ENCODE results near the gene CCDC88C. TPM values are rescaled to one million over a fixed set of nuclear protein-coding genes. Genes with fewer than 3 reads are reported as not detected.
A peak's percentile ranks its signal among the peaks of the same experiment; 100 is the strongest.

CCDC88C gene
- total RNA-seq, 1 experiment from 2014 or later = 64.8 TPM

DNA sequence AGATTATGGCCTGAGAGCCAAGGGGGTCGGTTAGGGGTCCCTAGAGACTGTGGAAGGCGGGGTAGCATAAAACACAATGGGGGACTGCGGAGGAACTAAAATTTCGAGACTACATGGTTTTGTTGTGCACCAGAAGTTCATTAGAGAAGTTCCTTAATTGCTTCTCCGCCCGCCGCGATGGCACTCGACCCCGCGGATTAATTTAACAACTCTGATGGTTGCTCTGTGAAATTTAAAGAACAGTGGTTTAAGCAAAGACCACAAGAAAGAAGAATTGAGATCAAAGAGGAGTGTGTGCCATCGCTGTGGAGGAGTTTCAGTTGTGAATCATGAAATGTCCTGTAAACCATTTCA lies 1.4 kb upstream of the CCDC88C start:
- Mint-ChIP-seq H3K36me3 (peaks cover 2% of the 10 kb centered on the region; the same call in 1 of the 2 replicates), H3K27ac (no peak overlapping the region), H3K9me3 (peaks cover 1% of the 10 kb centered on the region), H3K4me1 (peaks cover 31% of the 10 kb centered on the region), H3K4me3 (peak overlapping the region; percentile 53), H3K27me3 (ENCODE audit: low read depth) (no peaks in the 10 kb centered on the region; the same call in 1 of the 2 replicates)
- DNase-seq (ENCODE audit: low spot score) (no peak), ATAC-seq (no peak)
- TF ChIP-seq MXD4 (CRISPR knock-in tag; IDR thresholded peaks at IDR 0.05; ENCODE audit: borderline replicate concordance) (no peak), ZNF317 (CRISPR knock-in tag; IDR thresholded peaks at IDR 0.05; ENCODE audit: borderline replicate concordance, low read depth) (no peak), ZBTB21 (CRISPR knock-in tag; IDR thresholded peaks at IDR 0.05; ENCODE audit: borderline replicate concordance) (no peak), GABPB1 (CRISPR knock-in tag; IDR thresholded peaks at IDR 0.05) (no peak), ZNF671 (CRISPR knock-in tag; IDR thresholded peaks at IDR 0.05) (no peak), FOXJ3 (CRISPR knock-in tag; IDR thresholded peaks at IDR 0.05; ENCODE audit: borderline replicate concordance) (no peak), TEAD4 (CRISPR knock-in tag; IDR thresholded peaks at IDR 0.05) (no peak), NR3C1 (CRISPR knock-in tag; conservative IDR thresholded peaks at IDR 0.05; ENCODE audit: low read depth) (no peak), ZNF232 (CRISPR knock-in tag; IDR thresholded peaks at IDR 0.05) (no peak), CTCF (IDR thresholded peaks at IDR 0.05) (no peak), RELA (CRISPR knock-in tag; IDR thresholded peaks at IDR 0.05; ENCODE audit: borderline replicate concordance) (no peak)
- TF ChIP-seq, protein P1, sequence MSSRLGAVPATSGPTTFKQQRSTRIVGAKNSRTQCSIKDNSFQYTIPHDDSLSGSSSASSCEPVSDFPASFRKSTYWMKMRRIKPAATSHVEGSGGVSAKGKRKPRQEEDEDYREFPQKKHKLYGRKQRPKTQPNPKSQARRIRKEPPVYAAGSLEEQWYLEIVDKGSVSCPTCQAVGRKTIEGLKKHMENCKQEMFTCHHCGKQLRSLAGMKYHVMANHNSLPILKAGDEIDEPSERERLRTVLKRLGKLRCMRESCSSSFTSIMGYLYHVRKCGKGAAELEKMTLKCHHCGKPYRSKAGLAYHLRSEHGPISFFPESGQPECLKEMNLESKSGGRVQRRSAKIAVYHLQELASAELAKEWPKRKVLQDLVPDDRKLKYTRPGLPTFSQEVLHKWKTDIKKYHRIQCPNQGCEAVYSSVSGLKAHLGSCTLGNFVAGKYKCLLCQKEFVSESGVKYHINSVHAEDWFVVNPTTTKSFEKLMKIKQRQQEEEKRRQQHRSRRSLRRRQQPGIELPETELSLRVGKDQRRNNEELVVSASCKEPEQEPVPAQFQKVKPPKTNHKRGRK (CRISPR knock-in tag; IDR thresholded peaks at IDR 0.05; ENCODE audit: borderline replicate concordance) = no peak
- TF ChIP-seq, protein P2, sequence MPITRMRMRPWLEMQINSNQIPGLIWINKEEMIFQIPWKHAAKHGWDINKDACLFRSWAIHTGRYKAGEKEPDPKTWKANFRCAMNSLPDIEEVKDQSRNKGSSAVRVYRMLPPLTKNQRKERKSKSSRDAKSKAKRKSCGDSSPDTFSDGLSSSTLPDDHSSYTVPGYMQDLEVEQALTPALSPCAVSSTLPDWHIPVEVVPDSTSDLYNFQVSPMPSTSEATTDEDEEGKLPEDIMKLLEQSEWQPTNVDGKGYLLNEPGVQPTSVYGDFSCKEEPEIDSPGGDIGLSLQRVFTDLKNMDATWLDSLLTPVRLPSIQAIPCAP (CRISPR knock-in tag; IDR thresholded peaks at IDR 0.05) = no peak
- TF ChIP-seq, protein P3, sequence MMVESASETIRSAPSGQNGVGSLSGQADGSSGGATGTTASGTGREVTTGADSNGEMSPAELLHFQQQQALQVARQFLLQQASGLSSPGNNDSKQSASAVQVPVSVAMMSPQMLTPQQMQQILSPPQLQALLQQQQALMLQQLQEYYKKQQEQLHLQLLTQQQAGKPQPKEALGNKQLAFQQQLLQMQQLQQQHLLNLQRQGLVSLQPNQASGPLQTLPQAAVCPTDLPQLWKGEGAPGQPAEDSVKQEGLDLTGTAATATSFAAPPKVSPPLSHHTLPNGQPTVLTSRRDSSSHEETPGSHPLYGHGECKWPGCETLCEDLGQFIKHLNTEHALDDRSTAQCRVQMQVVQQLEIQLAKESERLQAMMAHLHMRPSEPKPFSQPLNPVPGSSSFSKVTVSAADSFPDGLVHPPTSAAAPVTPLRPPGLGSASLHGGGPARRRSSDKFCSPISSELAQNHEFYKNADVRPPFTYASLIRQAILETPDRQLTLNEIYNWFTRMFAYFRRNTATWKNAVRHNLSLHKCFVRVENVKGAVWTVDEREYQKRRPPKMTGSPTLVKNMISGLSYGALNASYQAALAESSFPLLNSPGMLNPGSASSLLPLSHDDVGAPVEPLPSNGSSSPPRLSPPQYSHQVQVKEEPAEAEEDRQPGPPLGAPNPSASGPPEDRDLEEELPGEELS (CRISPR knock-in tag; IDR thresholded peaks at IDR 0.05) = no peak
- TF ChIP-seq, protein P4, sequence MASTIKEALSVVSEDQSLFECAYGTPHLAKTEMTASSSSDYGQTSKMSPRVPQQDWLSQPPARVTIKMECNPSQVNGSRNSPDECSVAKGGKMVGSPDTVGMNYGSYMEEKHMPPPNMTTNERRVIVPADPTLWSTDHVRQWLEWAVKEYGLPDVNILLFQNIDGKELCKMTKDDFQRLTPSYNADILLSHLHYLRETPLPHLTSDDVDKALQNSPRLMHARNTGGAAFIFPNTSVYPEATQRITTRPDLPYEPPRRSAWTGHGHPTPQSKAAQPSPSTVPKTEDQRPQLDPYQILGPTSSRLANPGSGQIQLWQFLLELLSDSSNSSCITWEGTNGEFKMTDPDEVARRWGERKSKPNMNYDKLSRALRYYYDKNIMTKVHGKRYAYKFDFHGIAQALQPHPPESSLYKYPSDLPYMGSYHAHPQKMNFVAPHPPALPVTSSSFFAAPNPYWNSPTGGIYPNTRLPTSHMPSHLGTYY (CRISPR knock-in tag; IDR thresholded peaks at IDR 0.05) = no peak
- POLR2A ChIA-PET = interaction anchor here (0.6 to 0.7 kb wide), 2 partner anchors 64 to 70 kb away, joined by 3 read pairs; no protein-coding TSS in a partner anchor
- CTCF ChIA-PET = interaction anchor here (0.7 to 7.0 kb wide), 10 partner anchors 8 to 136 kb away, joined by 3 to 97 read pairs (median 6); no protein-coding TSS in a partner anchor

- Mint-ChIP-seq H3K36me3 (peaks cover 5% of the 10 kb centered on the region; the same call in 1 of the 2 replicates), H3K4me1 (peaks cover 35% of the 10 kb centered on the region), H3K9me3 (no peaks in the 10 kb centered on the region), H3K27me3 (ENCODE audit: low read depth) (no peaks in the 10 kb centered on the region; the same call in 1 of the 2 replicates), H3K4me3 (peak overlapping the region; percentile 53), H3K27ac (no peak overlapping the region)
- peak; percentile 23 for ATAC-seq
- peak; percentile 83 for DNase-seq (ENCODE audit: low spot score)
- ChIA-PET POLR2A (interaction anchor here (0.6 to 0.7 kb wide), 2 partner anchors 64 to 69 kb away, joined by 3 read pairs; no protein-coding TSS in a partner anchor), CTCF (interaction anchor here (0.7 to 7.0 kb wide), 19 partner anchors 9 to 493 kb away, joined by 3 to 97 read pairs (median 4); no protein-coding TSS in a partner anchor)
- TF ChIP-seq, protein P5, sequence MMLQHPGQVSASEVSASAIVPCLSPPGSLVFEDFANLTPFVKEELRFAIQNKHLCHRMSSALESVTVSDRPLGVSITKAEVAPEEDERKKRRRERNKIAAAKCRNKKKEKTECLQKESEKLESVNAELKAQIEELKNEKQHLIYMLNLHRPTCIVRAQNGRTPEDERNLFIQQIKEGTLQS (CRISPR knock-in tag; conservative IDR thresholded peaks at IDR 0.05) = no peak
- TF ChIP-seq ZNF263 (CRISPR knock-in tag; IDR thresholded peaks at IDR 0.05; ENCODE audit: low read depth) = 0 out of 2 replicates have a peak, but pooled peaks have one; percentile 12
- TF ChIP-seq, protein P6, sequence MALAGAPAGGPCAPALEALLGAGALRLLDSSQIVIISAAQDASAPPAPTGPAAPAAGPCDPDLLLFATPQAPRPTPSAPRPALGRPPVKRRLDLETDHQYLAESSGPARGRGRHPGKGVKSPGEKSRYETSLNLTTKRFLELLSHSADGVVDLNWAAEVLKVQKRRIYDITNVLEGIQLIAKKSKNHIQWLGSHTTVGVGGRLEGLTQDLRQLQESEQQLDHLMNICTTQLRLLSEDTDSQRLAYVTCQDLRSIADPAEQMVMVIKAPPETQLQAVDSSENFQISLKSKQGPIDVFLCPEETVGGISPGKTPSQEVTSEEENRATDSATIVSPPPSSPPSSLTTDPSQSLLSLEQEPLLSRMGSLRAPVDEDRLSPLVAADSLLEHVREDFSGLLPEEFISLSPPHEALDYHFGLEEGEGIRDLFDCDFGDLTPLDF (CRISPR knock-in tag; IDR thresholded peaks at IDR 0.05) = no peak; the same call in 1 of the 2 replicates
- no peak for TF ChIP-seq EMX1 (CRISPR knock-in tag; IDR thresholded peaks at IDR 0.05)
- TF ChIP-seq, protein P3 (CRISPR knock-in tag; IDR thresholded peaks at IDR 0.05) = peak; percentile 24; the same call in 1 of the 2 replicates
- TF ChIP-seq, protein P7, sequence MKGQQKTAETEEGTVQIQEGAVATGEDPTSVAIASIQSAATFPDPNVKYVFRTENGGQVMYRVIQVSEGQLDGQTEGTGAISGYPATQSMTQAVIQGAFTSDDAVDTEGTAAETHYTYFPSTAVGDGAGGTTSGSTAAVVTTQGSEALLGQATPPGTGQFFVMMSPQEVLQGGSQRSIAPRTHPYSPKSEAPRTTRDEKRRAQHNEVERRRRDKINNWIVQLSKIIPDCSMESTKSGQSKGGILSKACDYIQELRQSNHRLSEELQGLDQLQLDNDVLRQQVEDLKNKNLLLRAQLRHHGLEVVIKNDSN (CRISPR knock-in tag; IDR thresholded peaks at IDR 0.05) = no peak
- TF ChIP-seq HMGA2 (CRISPR knock-in tag; IDR thresholded peaks at IDR 0.05) = no peak
Measured at GRCh38 chr14:91418387-91419043, 895 bp upstream of the CCDC88C start.
